Superior temporal gyrus (tissue), 1 donor: ENCODE measurements around the gene SMARCA2.

Source experiments
- DNase-seq: peaks from one replicate; pipeline ENCODE4 v3.0.0-alpha.2; 2016; ENCODE audit errors: extremely low spot score

SMARCA2 gene

GRCh38 chr9:2170722-2171121 lies 155.6 kb downstream of the SMARCA2 start:
- no peak for DNase-seq

- no peak for DNase-seq
These were observed 158.0 kb downstream of the SMARCA2 start for GRCh38 chr9:2173170-2173569.

DNA sequence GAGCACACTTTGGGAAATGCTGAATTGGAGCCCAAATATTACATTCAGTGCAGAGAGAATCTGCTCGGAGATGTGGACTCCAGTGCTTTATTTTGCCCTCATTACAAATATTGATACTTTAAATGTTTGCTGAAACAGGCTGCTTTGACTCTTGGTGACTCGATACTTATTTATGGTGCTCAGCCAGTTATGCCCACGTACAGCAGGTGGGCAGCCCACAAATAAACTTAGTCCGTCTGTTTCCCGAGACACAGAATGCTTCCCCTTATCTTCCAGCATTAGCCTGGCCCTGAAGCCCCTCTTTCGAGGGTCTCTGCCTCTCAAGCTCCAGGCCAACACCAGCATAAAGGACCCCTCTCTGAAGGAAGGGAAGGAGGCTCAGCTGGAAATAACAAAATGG lies 158.7 kb downstream of the SMARCA2 start:
- DNase-seq: no peak

- DNase-seq: no peak
These were observed 159.2 kb downstream of the SMARCA2 start for GRCh38 chr9:2174306-2174705.

DNA sequence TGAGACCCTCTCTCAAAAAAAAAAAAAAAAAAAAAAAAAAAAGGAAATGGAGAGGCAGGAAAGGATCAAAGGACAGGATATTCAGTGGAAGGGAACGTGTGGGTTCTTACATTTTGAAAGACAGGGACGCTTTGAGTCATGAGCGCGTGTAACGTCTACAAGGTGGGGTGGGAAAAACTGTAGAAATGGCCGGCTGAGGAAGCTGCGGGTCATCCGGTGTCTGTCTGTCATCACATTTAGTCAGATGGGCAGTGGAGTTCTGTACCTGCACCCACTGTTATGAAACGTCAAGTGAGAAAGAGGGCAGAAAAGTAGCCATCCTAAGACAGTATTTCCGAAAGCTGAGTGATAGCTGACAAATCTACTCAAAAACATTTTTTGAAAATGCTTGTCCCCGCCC lies 159.8 kb downstream of the SMARCA2 start:
- DNase-seq: no peak

GRCh38 chr9:2177121-2177520 lies 162.0 kb downstream of the SMARCA2 start:
- DNase-seq: no peak

GRCh38 chr9:2178034-2178734 lies 163.0 kb downstream of the SMARCA2 start:
- no peak for DNase-seq

GRCh38 chr9:2179567-2179966 lies 164.4 kb downstream of the SMARCA2 start:
- peak; percentile 40 for DNase-seq

- peak; percentile 50 for DNase-seq
These were observed 165.0 kb downstream of the SMARCA2 start for GRCh38 chr9:2180154-2180553.

- no peak for DNase-seq
These were observed 165.6 kb downstream of the SMARCA2 start for GRCh38 chr9:2180704-2181103.

DNA sequence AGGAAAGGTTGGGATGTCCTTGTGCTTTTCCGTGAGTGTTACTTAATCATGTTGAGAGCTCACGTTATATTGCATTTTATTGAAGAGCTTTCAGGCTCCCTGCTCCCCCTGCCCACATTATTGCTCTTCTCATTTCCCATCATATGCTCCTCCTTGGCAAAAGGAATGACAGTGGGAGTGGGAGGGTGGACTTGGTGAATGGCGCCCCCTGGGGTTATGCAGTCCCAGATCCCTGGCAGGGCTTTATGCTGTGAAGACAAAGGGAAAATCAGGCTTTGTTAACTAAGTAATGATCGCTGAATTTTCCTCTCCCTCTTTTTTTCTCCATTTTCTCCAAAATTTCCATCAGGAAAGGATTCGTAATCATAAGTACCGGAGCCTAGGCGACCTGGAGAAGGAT lies 166.6 kb downstream of the SMARCA2 start:
- DNase-seq: no peak

DNA sequence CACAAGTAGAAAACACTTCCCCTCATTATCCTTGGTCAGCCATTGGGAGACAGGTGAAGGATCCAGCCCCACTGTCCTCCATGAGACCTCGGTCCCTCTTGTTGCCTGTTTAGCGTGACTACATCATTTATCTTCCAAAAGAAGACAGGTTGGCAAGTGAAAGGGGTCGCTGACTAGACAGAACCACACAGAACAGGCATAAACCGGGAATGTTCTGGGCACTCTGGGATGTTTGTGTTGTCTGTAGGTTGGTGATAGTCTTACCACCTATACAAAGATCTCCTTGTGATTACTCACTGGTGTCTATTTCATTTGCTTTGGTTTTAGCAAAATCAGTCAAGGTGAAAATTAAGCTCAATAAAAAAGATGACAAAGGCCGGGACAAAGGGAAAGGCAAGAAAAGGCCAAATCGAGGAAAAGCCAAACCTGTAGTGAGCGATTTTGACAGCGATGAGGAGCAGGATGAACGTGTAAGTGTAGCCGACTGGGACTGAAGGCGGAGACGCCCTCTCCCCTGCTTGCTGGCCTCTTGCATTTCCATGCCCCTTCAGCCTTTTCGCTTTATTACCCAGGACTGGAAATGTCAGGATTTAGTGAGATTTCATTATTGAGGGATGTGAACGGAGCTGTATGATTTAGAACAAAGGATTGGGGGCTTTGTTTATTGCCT lies 175.9 kb downstream of the SMARCA2 start:
- no peak for DNase-seq

- DNase-seq: no peak
These were observed 176.4 kb downstream of the SMARCA2 start for GRCh38 chr9:2191609-2191972.

- DNase-seq: no peak
These were observed 177.3 kb downstream of the SMARCA2 start for GRCh38 chr9:2192356-2192979.

DNA sequence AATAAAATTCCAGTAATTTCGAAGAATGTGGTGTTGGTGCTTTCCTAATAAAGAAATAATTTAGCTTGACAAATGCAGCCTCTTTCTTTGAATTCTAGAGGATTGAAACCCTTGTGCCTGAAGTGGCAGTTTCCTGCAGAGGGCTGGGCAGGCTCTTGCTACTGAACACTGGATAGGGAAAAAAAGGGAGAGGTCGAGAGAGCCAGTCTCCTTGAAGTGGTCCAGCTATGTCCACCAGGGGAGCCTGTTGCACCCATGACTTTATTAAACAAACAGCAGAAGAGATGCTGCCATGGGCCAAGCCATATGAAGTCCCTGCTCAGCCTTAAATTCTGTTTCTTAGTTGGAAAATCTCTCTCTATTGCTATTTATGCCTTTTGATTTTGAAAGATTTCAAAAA lies 178.4 kb downstream of the SMARCA2 start:
- DNase-seq: no peak

GRCh38 chr9:2195211-2195610 lies 180.1 kb downstream of the SMARCA2 start:
- DNase-seq: no peak

- DNase-seq: no peak
These were observed 181.6 kb downstream of the SMARCA2 start for GRCh38 chr9:2196757-2197156.

GRCh38 chr9:2198956-2199635 lies 183.9 kb downstream of the SMARCA2 start:
- DNase-seq: no peak

DNA sequence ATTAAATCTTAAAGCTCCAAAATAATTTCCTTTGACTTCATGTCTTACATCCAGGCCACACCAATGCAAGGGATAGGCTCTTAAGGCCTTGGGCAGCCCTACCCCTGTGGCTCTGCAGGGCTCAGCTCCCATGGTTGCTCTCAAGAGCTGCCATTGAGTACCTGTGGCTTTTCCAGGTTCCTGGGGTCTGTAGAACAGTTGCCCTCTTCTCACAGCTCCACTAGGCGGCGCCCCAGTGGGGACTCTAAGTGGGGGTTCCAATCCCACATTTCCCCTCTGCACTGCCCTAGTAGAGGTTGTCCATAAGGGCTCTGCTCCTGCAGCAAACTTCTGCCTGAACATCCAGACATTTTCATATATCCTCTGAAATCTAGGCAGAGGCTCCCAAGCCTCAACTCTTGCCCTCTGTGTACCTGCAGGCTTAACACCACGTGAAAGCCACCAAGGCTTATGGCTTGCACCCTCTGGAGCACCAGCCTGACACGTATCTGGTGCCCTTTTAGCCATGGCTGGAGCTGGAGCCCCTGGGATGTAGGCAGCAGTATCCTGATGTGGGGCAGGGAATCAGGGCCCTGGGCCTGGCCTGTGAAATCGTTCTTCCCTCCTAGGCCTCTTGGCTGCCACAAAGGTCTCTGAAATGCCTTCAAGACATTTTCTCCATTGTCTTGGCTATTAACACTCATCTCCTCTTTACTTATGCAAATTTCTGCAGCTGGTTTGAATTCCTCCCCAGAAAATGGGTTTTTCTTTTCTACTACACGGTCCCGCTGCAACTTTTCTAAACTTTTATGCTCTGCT lies 185.1 kb downstream of the SMARCA2 start:
- no peak for DNase-seq

- no peak for DNase-seq
These were observed 193.3 kb downstream of the SMARCA2 start for GRCh38 chr9:2208465-2208864.

GRCh38 chr9:2208991-2209390 lies 193.8 kb downstream of the SMARCA2 start:
- DNase-seq: no peak

DNA sequence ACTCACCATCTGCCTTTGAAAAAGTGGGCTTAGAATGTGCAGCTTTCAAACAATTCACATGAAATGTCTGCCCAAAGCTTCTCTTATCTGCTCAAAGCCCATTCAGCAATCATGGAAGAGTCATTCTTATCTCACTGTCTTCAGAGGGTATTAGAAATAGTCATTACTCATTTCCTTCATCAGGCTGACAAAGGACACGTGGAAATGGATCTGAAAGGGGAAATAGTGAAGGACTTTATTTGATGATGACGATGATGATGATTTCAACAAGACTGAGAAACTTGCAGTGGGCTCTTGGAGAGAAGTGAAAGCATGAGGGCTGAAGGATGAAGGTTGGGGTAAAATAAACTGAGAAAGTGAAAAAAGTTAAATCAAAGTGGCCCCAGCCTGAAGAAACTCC lies 194.3 kb downstream of the SMARCA2 start:
- no peak for DNase-seq
